HG03135 (cell line): ENCODE results near the gene ATP2A3.
"Not testable (repeated sequence)": the region's sequence is repeated elsewhere in the genome, so short reads cannot be mapped to it uniquely, and the experiment has no call there.

ENCODE experiments used
- ATAC-seq: cut with Tn5 transposase; IDR thresholded peaks from one replicate; pipeline ENCODE4 v1.9.1; 2021; ENCODE audit warnings: mild to moderate bottlenecking, moderate library complexity; ENCODE audit not compliant: unreplicated experiment

ATP2A3 gene

GRCh38 chr17:3992370-3992769, 28.1 kb upstream of the ATP2A3 start:
- no peak for ATAC-seq

GRCh38 chr17:3991699-3992098, 27.5 kb upstream of the ATP2A3 start:
- ATAC-seq: not testable (repeated sequence)

GRCh38 chr17:3990386-3991127, 26.3 kb upstream of the ATP2A3 start:
- ATAC-seq: no peak

GRCh38 chr17:3989041-3989886, 25.0 kb upstream of the ATP2A3 start:
- no peak for ATAC-seq

GRCh38 chr17:3988297-3989040, 24.2 kb upstream of the ATP2A3 start:
- ATAC-seq: no peak

GRCh38 chr17:3986939-3987335, 22.7 kb upstream of the ATP2A3 start:
- no peak for ATAC-seq

GRCh38 chr17:3986270-3986938, 22.2 kb upstream of the ATP2A3 start:
- ATAC-seq: no peak

- no peak for ATAC-seq
Observed at GRCh38 chr17:3985846-3986245, 21.6 kb upstream of the ATP2A3 start.

GRCh38 chr17:3983606-3984484, 19.6 kb upstream of the ATP2A3 start:
- no peak for ATAC-seq

- ATAC-seq: no peak
Observed at GRCh38 chr17:3982541-3983017, 18.3 kb upstream of the ATP2A3 start.

GRCh38 chr17:3982113-3982512, 17.9 kb upstream of the ATP2A3 start:
- ATAC-seq: no peak

- ATAC-seq: no peak
Observed at GRCh38 chr17:3981455-3981854, 17.2 kb upstream of the ATP2A3 start.

- no peak for ATAC-seq
Observed at GRCh38 chr17:3980381-3981014, 16.3 kb upstream of the ATP2A3 start.

- no peak for ATAC-seq
Observed at GRCh38 chr17:3979290-3979611, 15.0 kb upstream of the ATP2A3 start.

- no peak for ATAC-seq
Observed at GRCh38 chr17:3978421-3979289, 14.4 kb upstream of the ATP2A3 start.

GRCh38 chr17:3977387-3977786, 13.2 kb upstream of the ATP2A3 start:
- ATAC-seq: no peak

- ATAC-seq: no peak
Observed at GRCh38 chr17:3976675-3977171, 12.5 kb upstream of the ATP2A3 start.

GRCh38 chr17:3974980-3975379, 10.7 kb upstream of the ATP2A3 start:
- ATAC-seq: no peak
